ENCODE data around the gene PAM.

The PAM gene

GRCh38 chr5:103031607-103032006 lies 276.5 kb downstream of the PAM start:
- peak; percentile 58 for TF ChIP-seq CTCF (IDR thresholded peaks at IDR 0.05; ENCODE audit: low read depth, low read length)
- peak; percentile 18 for DNase-seq (ENCODE audit: low read depth, low spot score)
- in situ Hi-C loops (cut with HindIII; ENCODE audit: low sequenced_read_pairs) = no loop called here
- H3K4me3 ChIP-seq (ENCODE audit: low read depth, low read length) = no peak overlapping the region

- no peak for TF ChIP-seq CTCF (IDR thresholded peaks at IDR 0.05; ENCODE audit: low read depth, low read length)
- no peak for DNase-seq (ENCODE audit: low read depth, low spot score)
- in situ Hi-C loops (cut with HindIII; ENCODE audit: low sequenced_read_pairs) = no loop called here
- H3K4me3 ChIP-seq (ENCODE audit: low read depth, low read length) = no peak overlapping the region
These were observed 278.6 kb downstream of the PAM start for GRCh38 chr5:103033696-103034095.

- no peak for TF ChIP-seq CTCF (IDR thresholded peaks at IDR 0.05; ENCODE audit: low read depth, low read length)
- DNase-seq (ENCODE audit: low read depth, low spot score) = no peak
- in situ Hi-C loops (cut with HindIII; ENCODE audit: low sequenced_read_pairs) = no loop called here
- H3K4me3 ChIP-seq (ENCODE audit: low read depth, low read length) = no peak overlapping the region
These were observed 279.7 kb downstream of the PAM start for GRCh38 chr5:103034662-103035392.

GRCh38 chr5:103035701-103036100 lies 280.6 kb downstream of the PAM start:
- in situ Hi-C loops (cut with HindIII; ENCODE audit: low sequenced_read_pairs) = no loop called here
- TF ChIP-seq CTCF (IDR thresholded peaks at IDR 0.05; ENCODE audit: low read depth, low read length) = no peak
- H3K4me3 ChIP-seq (ENCODE audit: low read depth, low read length) = no peak overlapping the region
- DNase-seq (ENCODE audit: low read depth, low spot score) = no peak

- in situ Hi-C loops (cut with HindIII; ENCODE audit: low sequenced_read_pairs) = no loop called here
- no peak for DNase-seq (ENCODE audit: low read depth, low spot score)
- H3K4me3 ChIP-seq (ENCODE audit: low read depth, low read length) = no peak overlapping the region
- TF ChIP-seq CTCF (IDR thresholded peaks at IDR 0.05; ENCODE audit: low read depth, low read length) = no peak
These were observed 281.5 kb downstream of the PAM start for GRCh38 chr5:103036601-103037000.

- in situ Hi-C loops (cut with HindIII; ENCODE audit: low sequenced_read_pairs) = no loop called here
These were observed 282.8 kb downstream of the PAM start for GRCh38 chr5:103037673-103038455.

More at GRCh38 chr5:103037673-103038455, 282.8 kb downstream of the PAM start:
- no peak for DNase-seq (ENCODE audit: low read depth, low spot score)
- no peak overlapping the region for H3K4me3 ChIP-seq (ENCODE audit: low read depth, low read length)
- TF ChIP-seq CTCF (IDR thresholded peaks at IDR 0.05; ENCODE audit: low read depth, low read length) = no peak
